AG04450 (cell line): ENCODE results near the gene TEPSIN. TPM values are rescaled to one million over a fixed set of nuclear protein-coding genes. Genes with fewer than 3 reads are reported as not detected.

Experiments
- CTCF ChIA-PET: fragments of 300-600, 350-600 bp; formaldehyde crosslinking; extraction: SDS; loops from one replicate; lab custom pipeline; 2022; ENCODE audit warnings: antibody characterized with exemption, inconsistent platforms; lab: Charles Lee
- POLR2A ChIA-PET: fragments of 350-600 bp; formaldehyde crosslinking; extraction: SDS; loops from one replicate; lab custom pipeline; 2021; ENCODE audit warnings: antibody characterized with exemption, inconsistent platforms; lab: Yijun Ruan, JAX
- DNase-seq: peaks from one replicate; pipeline ENCODE4 v3.0.0-alpha.2; 2011; ENCODE audit warnings: low read depth, low spot score
- H3K27ac ChIP-seq: one replicate; pipeline ENCODE4 v1.5.1; 2012; ENCODE audit warnings: low read depth, low read length, control low read depth
- H3K27me3 ChIP-seq: one replicate; pipeline ENCODE4 v1.6.0; 2012; ENCODE audit warnings: low read length; ENCODE audit not compliant: control insufficient read depth, insufficient read depth
- H3K4me3 ChIP-seq: 2 replicates; pipeline ENCODE4 v1.5.1; 2011; ENCODE audit warnings: mild to moderate bottlenecking, low read depth, low read length, control low read depth
- H3K9me3 ChIP-seq: 2 replicates; pipeline ENCODE4 v1.5.1; 2012; ENCODE audit warnings: low read length; ENCODE audit not compliant: control insufficient read depth, insufficient read depth
- polyA plus RNA-seq: library from polyadenylated mRNA; depleted of rRNA; stranded (reverse); fragments of >200 nt; gene quantifications from 2 replicates; pipeline ENCODE4 v1.2.3, GENCODE V29; 2011
- TF ChIP-seq, protein P1 (sequence below): IDR thresholded peaks from 2 replicates; pipeline ENCODE4 v1.5.1; 2011; ENCODE audit warnings: low read depth, low read length, control low read depth, inconsistent platforms

The TEPSIN gene
- polyA plus RNA-seq, 1 experiment = 7.5 TPM

DNA sequence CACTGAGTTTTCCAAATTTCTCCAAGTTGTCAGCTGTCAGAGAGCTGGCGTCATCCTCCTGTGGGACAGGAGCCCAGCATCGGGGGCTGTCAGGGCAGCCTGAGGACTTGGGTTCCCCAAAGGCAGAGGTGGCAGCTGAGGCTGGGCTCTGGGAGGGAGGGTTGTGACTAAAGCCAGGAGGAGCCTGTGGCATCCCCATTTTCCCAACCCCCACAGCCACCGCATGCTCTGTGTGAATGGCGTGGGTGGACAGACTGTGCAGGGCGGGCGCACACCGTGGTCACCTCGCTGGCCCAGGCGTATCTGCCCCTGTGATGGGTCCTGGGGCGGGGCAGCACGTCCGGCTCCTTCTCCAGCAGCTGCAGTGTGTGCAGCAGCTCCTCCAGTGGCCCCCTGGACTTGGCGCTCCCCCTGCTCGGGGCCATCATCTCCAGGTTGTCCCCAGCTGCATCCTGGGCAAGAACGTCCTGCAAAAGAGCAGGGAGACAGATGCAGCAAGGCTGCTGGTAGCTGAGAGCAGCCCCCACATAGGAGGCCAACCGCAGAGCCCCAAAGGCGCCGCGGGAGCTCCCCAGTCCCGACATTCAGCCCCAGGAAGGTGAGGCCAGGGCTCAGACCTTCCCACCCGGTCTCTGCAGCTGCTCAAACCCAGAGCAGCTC lies 40.9 kb downstream of the TEPSIN start:
- CTCF ChIA-PET = interaction anchor here (0.5 to 1.0 kb wide), 3 partner anchors 29 to 340 kb away, joined by 3 to 6 read pairs (median 3); no protein-coding TSS in a partner anchor
- no peak overlapping the region for H3K27ac ChIP-seq
- TF ChIP-seq, protein P1, sequence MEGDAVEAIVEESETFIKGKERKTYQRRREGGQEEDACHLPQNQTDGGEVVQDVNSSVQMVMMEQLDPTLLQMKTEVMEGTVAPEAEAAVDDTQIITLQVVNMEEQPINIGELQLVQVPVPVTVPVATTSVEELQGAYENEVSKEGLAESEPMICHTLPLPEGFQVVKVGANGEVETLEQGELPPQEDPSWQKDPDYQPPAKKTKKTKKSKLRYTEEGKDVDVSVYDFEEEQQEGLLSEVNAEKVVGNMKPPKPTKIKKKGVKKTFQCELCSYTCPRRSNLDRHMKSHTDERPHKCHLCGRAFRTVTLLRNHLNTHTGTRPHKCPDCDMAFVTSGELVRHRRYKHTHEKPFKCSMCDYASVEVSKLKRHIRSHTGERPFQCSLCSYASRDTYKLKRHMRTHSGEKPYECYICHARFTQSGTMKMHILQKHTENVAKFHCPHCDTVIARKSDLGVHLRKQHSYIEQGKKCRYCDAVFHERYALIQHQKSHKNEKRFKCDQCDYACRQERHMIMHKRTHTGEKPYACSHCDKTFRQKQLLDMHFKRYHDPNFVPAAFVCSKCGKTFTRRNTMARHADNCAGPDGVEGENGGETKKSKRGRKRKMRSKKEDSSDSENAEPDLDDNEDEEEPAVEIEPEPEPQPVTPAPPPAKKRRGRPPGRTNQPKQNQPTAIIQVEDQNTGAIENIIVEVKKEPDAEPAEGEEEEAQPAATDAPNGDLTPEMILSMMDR = no peak
- H3K4me3 ChIP-seq = no peak overlapping the region
- no peaks in the 10 kb centered on the region for H3K27me3 ChIP-seq
- DNase-seq = no peak
- no peaks in the 10 kb centered on the region; the same call in 1 of the 2 replicates for H3K9me3 ChIP-seq
- POLR2A ChIA-PET = interaction anchor here (0.6 kb wide), 1 partner anchor 84 kb away, joined by 10 read pairs; no protein-coding TSS in a partner anchor

DNA sequence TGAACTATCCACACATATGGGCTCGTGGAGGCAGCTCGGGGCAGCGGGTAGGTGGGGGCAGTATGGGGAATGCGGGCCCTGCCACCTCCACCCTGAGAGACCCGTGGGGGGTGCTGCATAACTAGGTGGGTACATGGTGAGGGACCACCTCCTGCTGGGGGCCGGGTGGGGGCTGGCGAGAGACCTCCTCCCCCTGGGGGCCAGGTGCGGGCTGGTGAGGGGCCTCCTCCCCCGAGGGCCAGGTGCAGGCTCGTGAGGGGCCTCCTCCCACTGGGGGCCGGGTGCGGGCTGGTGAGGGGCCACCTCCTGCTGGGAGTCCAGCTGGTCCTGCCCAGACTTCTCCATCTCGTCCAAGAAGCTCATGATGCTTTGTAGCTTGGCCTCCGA lies 41.5 kb downstream of the TEPSIN start:
- Histone ChIP-seq H3K9me3 (no peaks in the 10 kb centered on the region; the same call in 1 of the 2 replicates), H3K27me3 (no peaks in the 10 kb centered on the region), H3K27ac (no peak overlapping the region), H3K4me3 (no peak overlapping the region)
- no peak for DNase-seq
- ChIA-PET CTCF (interaction anchor here (0.6 kb wide), 1 partner anchor 30 kb away, joined by 3 read pairs; no protein-coding TSS in a partner anchor), POLR2A (no interaction called here)
- TF ChIP-seq, protein P1 = no peak

DNA sequence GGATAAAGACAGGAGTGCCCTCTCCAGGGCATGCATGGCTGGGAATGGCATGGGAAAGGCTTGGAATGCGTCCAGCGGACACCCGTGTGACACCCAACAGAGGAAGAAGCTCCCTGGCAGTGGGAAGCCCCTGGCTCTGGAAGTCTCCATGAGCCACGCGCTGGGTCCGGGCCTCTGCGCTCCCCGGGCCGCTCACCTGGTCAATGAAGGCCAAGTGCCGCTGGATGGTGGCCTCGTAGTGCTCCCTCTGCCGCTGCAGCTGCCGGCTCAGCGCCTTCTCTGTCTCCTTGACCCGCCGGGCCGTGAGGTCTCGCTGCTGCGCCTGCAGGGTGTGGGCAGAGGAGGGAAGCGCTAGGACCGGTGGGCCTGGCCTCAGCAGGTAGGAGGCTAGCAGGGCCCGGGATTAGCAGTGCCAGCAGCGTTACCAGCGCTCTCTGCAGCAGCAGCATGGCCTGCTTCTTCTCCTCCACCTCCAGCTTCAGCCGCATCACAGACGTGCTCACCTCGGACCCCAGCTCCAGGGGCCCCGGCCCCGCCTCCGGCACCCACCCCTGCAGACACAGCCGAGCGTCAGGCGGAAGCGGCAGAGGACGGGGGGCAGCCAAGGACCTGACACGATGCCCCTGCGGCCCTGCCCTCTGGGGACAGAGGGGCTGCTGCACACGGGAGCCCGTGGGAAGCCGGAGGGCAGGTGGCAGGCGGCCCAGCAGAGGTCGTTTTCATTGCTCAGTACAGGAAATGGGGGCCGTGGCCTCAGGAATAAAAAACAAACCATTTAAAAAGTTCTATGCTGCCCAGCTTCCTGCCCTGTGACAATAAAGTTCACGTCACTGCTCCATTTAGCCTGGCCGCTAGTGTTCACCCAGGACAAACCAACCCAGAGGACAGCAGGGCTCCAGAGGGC lies 42.1 kb downstream of the TEPSIN start:
- Histone ChIP-seq H3K9me3 (no peaks in the 10 kb centered on the region; the same call in 1 of the 2 replicates), H3K4me3 (no peak overlapping the region), H3K27ac (no peak overlapping the region), H3K27me3 (no peaks in the 10 kb centered on the region)
- ChIA-PET POLR2A (no interaction called here), CTCF (interaction anchor here (0.5 kb wide), 1 partner anchor 215 kb away, joined by 3 read pairs; no protein-coding TSS in a partner anchor)
- TF ChIP-seq, protein P1 = no peak
- no peak for DNase-seq

- POLR2A ChIA-PET = no interaction called here
- CTCF ChIA-PET = no interaction called here
- TF ChIP-seq, protein P1 = no peak
These were observed 42.8 kb downstream of the TEPSIN start for GRCh38 chr17:81195941-81196495.

More at GRCh38 chr17:81195941-81196495, 42.8 kb downstream of the TEPSIN start:
- no peak overlapping the region for H3K4me3 ChIP-seq
- no peak for DNase-seq
- H3K27me3 ChIP-seq = no peaks in the 10 kb centered on the region
- no peak overlapping the region for H3K27ac ChIP-seq
- no peaks in the 10 kb centered on the region; the same call in 1 of the 2 replicates for H3K9me3 ChIP-seq
